Transverse colon (tissue), 4 donors: Measurements from ENCODE around the gene KRTAP9-3. TPM values are rescaled to one million over a fixed set of nuclear protein-coding genes. Genes with fewer than 3 reads are reported as not detected.

ENCODE experiments used
- DNase-seq: peaks from one replicate; pipeline ENCODE4 v3.0.0-alpha.2; 2019
- H3K27ac ChIP-seq, 4 donors: fragments of 200-600 bp; sonication (generic); 2 replicates each; pipeline ENCODE4 v1.5.1; 2016 to 2018; ENCODE audit warnings: inconsistent platforms in 4 of 4
- H3K27me3 ChIP-seq: fragments of 200-600 bp; sonication (generic); 2 replicates; pipeline ENCODE4 v1.5.1; 2017; ENCODE audit warnings: inconsistent platforms
- H3K36me3 ChIP-seq, 4 donors: fragments of 200-600 bp; sonication (generic); 2 replicates each; pipeline ENCODE4 v1.5.1; 2017 to 2019; ENCODE audit warnings: inconsistent platforms in 4 of 4
- H3K4me1 ChIP-seq, 4 donors: fragments of 200-600 bp; sonication (generic); 2 replicates each; pipeline ENCODE4 v1.5.1; 2017 to 2020; ENCODE audit warnings: inconsistent platforms in 4 of 4
- H3K4me3 ChIP-seq, 4 donors: fragments of 200-600 bp; sonication (generic); 1 replicate in 1 of 4; 2 replicates in 3 of 4; pipeline versions ENCODE4 v1.5.1 to v1.6.1; 2017 to 2019; ENCODE audit warnings: inconsistent platforms in 4 of 4
- H3K9me3 ChIP-seq, 2 donors: fragments of 200-600 bp; sonication (generic); 2 replicates each; pipeline ENCODE4 v1.5.1; 2017 to 2019; ENCODE audit warnings: inconsistent platforms in 2 of 2
- CTCF ChIP-seq, 5 experiments: fragments of 200-600 bp in 3 of 5; fragments of 450-650 bp in 2 of 5; sonication (generic) in 3 of 5; IDR thresholded peaks; 1 replicate in 2 of 5; 2 replicates in 3 of 5; pipeline ENCODE4 v1.5.1; 2016 to 2017; ENCODE audit warnings: antibody characterized with exemption in 5 of 5, inconsistent platforms in 3 of 5, mild to moderate bottlenecking in 2 of 5, moderate library complexity in 1 of 5
- EP300 ChIP-seq: sonication (generic); formaldehyde crosslinking; IDR thresholded peaks from one replicate; pipeline ENCODE4 v1.6.1; 2017; ENCODE audit warnings: antibody characterized with exemption, low read depth
- POLR2A ChIP-seq: fragments of 450-650 bp; IDR thresholded peaks from one replicate; pipeline ENCODE4 v1.6.1; 2016; ENCODE audit warnings: antibody characterized with exemption, mild to moderate bottlenecking, moderate library complexity
- POLR2AphosphoS5 ChIP-seq, 3 donors: sonication (generic); formaldehyde crosslinking; IDR thresholded peaks; one replicate each; pipeline ENCODE4 v1.6.1; 2016; ENCODE audit warnings: antibody characterized with exemption in 3 of 3
- WGBS, 2 donors: methylation state at CpG; one replicate each; pipeline ENCODE4 v1.1.5; 2018; ENCODE audit warnings: low coverage in 1 of 2; 5-methylcytosine and 5-hydroxymethylcytosine counted together
- in situ Hi-C, 4 donors: fragments of 200-750 bp; cut with MboI; loops; one replicate each; pipeline versions ENCODE4 v1.15.0 to v1.15.1; 2017; ENCODE audit warnings: low sequenced_read_pairs in 3 of 4, low pct_ligation_motif_present in 1 of 4, low pct_unique_long_range_greater_than_20kb in 1 of 4
- intact Hi-C: fragments of 100-400 bp; cut with DNase I; formaldehyde crosslinking; loops from one replicate; pipeline ENCODE4 v1.15.1; 2023; ENCODE audit warnings: low total_unique reads
- total RNA-seq, 4 donors: library from RNA; depleted of rRNA; stranded (reverse); fragments of >200 nt; gene quantifications; one replicate each; pipeline ENCODE4 v1.1.0, GENCODE V29; 2016

The KRTAP9-3 gene
- total RNA-seq, 4 donors from 2014 or later, result not detected

GRCh38 chr17:41190328-41190727, 41.9 kb upstream of the KRTAP9-3 start:
- H3K9me3 ChIP-seq, result no peaks in the 10 kb centered on the region
- in situ Hi-C loops (no loop called here), intact Hi-C loops (no loop called here)
- TF ChIP-seq EP300 (no peak), POLR2AphosphoS5 (IDR thresholded peaks at IDR 0.05) (no peak), POLR2A (no peak), CTCF (IDR thresholded peaks at IDR 0.05) (no peak)
- no peaks in the 10 kb centered on the region for H3K36me3 ChIP-seq
- H3K4me1 ChIP-seq, result no peaks in the 10 kb centered on the region
- no peak overlapping the region for H3K4me3 ChIP-seq
- WGBS, 2 donors, result 90 to 94% methylated on average over 3 of the region's 3 CpGs
- peaks cover 7% of the 10 kb centered on the region for H3K27me3 ChIP-seq
- no peak overlapping the region for H3K27ac ChIP-seq
- DNase-seq, result no peak

- Histone ChIP-seq H3K36me3 (no peaks in the 10 kb centered on the region), H3K9me3 (no peaks in the 10 kb centered on the region), H3K27me3 (no peaks in the 10 kb centered on the region), H3K4me3 (no peak overlapping the region), H3K27ac (no peak overlapping the region), H3K4me1 (peaks cover 0 to 10% (median 4%) of the 10 kb centered on the region in 4 donors)
- intact Hi-C loops (no loop called here), in situ Hi-C loops (no loop called here)
- WGBS, 2 donors, result 23 to 33% methylated on average over 1 of the region's 1 CpG
- TF ChIP-seq CTCF (IDR thresholded peaks at IDR 0.05) (no peak), EP300 (no peak)
- DNase-seq, result no peak
These were observed 36.2 kb upstream of the KRTAP9-3 start for GRCh38 chr17:41196068-41196467.

- H3K4me3 ChIP-seq, result no peak overlapping the region
- in situ Hi-C loops, result no loop called here
- peak; percentile 20 for DNase-seq
- peak overlapping the region in 3 of 4 donors; percentile 1 to 41 (median 36) for H3K27ac ChIP-seq
- H3K4me1 ChIP-seq, result peaks cover 0 to 10% (median 4%) of the 10 kb centered on the region in 4 donors
- no peaks in the 10 kb centered on the region for H3K27me3 ChIP-seq
- intact Hi-C loops, result no loop called here
- 25 to 39% methylated on average over 2 to 5 of the region's 5 CpGs for WGBS, 2 donors
- no peaks in the 10 kb centered on the region for H3K9me3 ChIP-seq
- no peaks in the 10 kb centered on the region for H3K36me3 ChIP-seq
- TF ChIP-seq POLR2AphosphoS5 (IDR thresholded peaks at IDR 0.05) (peak in 1 of 3 donors; percentile 7), CTCF (IDR thresholded peaks at IDR 0.05) (no peak), POLR2A (no peak), EP300 (no peak)
These were observed 32.7 kb upstream of the KRTAP9-3 start for GRCh38 chr17:41199421-41200078.

GRCh38 chr17:41211845-41212466, 20.3 kb upstream of the KRTAP9-3 start:
- 0 to 20% methylated on average over 1 of the region's 1 CpG for WGBS, 2 donors
- H3K36me3 ChIP-seq, result no peaks in the 10 kb centered on the region
- no peaks in the 10 kb centered on the region for H3K9me3 ChIP-seq
- peak; percentile 22 for DNase-seq
- intact Hi-C loops, result no loop called here
- H3K27me3 ChIP-seq, result peaks cover 12% of the 10 kb centered on the region
- no peaks in the 10 kb centered on the region for H3K4me1 ChIP-seq
- no peak overlapping the region for H3K4me3 ChIP-seq
- H3K27ac ChIP-seq, result no peak overlapping the region
- in situ Hi-C loops, result no loop called here
- TF ChIP-seq POLR2A (no peak), EP300 (no peak), CTCF (IDR thresholded peaks at IDR 0.05) (no peak), POLR2AphosphoS5 (IDR thresholded peaks at IDR 0.05) (peak; percentile 23 to 78 (median 49))
